ENCODE measurements around the gene CTIF. TPM values are rescaled to one million over a fixed set of nuclear protein-coding genes. Genes with fewer than 3 reads are reported as not detected.

Gene CTIF
- total RNA-seq, 1 donor from 2014 or later = 60.0 TPM

- Histone ChIP-seq H3K9me3 (replicated peaks) (no peaks in the 10 kb centered on the region), H3K36me3 (no peaks in the 10 kb centered on the region), H3K4me1 (peaks cover 74% of the 10 kb centered on the region), H3K27ac (replicated peaks) (peak overlapping the region; percentile 90), H3K4me3 (no peak overlapping the region), H3K27me3 (ENCODE audit: low read depth) (no peaks in the 10 kb centered on the region)
- TF ChIP-seq CTCF (IDR thresholded peaks at IDR 0.05; ENCODE audit: borderline replicate concordance) = no peak
- DNase-seq = no peak
- intact Hi-C loops (cut with micrococcal nuclease) = no loop called here
Observed at GRCh38 chr18:48843596-48843995, 304.8 kb downstream of the CTIF start.

GRCh38 chr18:48844271-48844670 lies 305.4 kb downstream of the CTIF start:
- Histone ChIP-seq H3K27ac (replicated peaks) (peak overlapping the region; percentile 90), H3K36me3 (no peaks in the 10 kb centered on the region), H3K4me3 (no peak overlapping the region), H3K27me3 (ENCODE audit: low read depth) (no peaks in the 10 kb centered on the region), H3K9me3 (replicated peaks) (no peaks in the 10 kb centered on the region), H3K4me1 (peaks cover 74% of the 10 kb centered on the region)
- TF ChIP-seq CTCF (IDR thresholded peaks at IDR 0.05; ENCODE audit: borderline replicate concordance) = no peak
- DNase-seq = no peak
- intact Hi-C loops (cut with micrococcal nuclease) = no loop called here

- no peaks in the 10 kb centered on the region for H3K9me3 ChIP-seq (replicated peaks)
- H3K27me3 ChIP-seq (ENCODE audit: low read depth) = no peaks in the 10 kb centered on the region
- no peak for TF ChIP-seq CTCF (IDR thresholded peaks at IDR 0.05; ENCODE audit: borderline replicate concordance)
- intact Hi-C loops (cut with micrococcal nuclease) = no loop called here
- no peaks in the 10 kb centered on the region for H3K36me3 ChIP-seq
- DNase-seq = no peak
- peaks cover 73% of the 10 kb centered on the region for H3K4me1 ChIP-seq
- H3K4me3 ChIP-seq = no peak overlapping the region
- no peak overlapping the region for H3K27ac ChIP-seq (replicated peaks)
Observed at GRCh38 chr18:48845174-48845573, 306.3 kb downstream of the CTIF start.

- H3K27ac ChIP-seq (replicated peaks) = no peak overlapping the region
- H3K4me1 ChIP-seq = peaks cover 74% of the 10 kb centered on the region
- H3K4me3 ChIP-seq = no peak overlapping the region
- TF ChIP-seq CTCF (IDR thresholded peaks at IDR 0.05; ENCODE audit: borderline replicate concordance) = no peak
- DNase-seq = no peak
- no peaks in the 10 kb centered on the region for H3K36me3 ChIP-seq
- intact Hi-C loops (cut with micrococcal nuclease) = no loop called here
- H3K27me3 ChIP-seq (ENCODE audit: low read depth) = no peaks in the 10 kb centered on the region
- no peaks in the 10 kb centered on the region for H3K9me3 ChIP-seq (replicated peaks)
Observed at GRCh38 chr18:48846423-48846932, 307.6 kb downstream of the CTIF start.

GRCh38 chr18:48847807-48848486 lies 309.1 kb downstream of the CTIF start:
- no peak overlapping the region for H3K4me3 ChIP-seq
- no peak for DNase-seq
- H3K9me3 ChIP-seq (replicated peaks) = no peaks in the 10 kb centered on the region
- no peak for TF ChIP-seq CTCF (IDR thresholded peaks at IDR 0.05; ENCODE audit: borderline replicate concordance)
- H3K27ac ChIP-seq (replicated peaks) = peak overlapping the region; percentile 91
- no peaks in the 10 kb centered on the region for H3K36me3 ChIP-seq
- H3K27me3 ChIP-seq (ENCODE audit: low read depth) = no peaks in the 10 kb centered on the region
- intact Hi-C loops (cut with micrococcal nuclease) = no loop called here
- peaks cover 75% of the 10 kb centered on the region for H3K4me1 ChIP-seq

Measured in left ventricle myocardium inferior (tissue), 1 donor.